Measurements from ENCODE around the gene FAM221B. TPM values are rescaled to one million over a fixed set of nuclear protein-coding genes. Genes with fewer than 3 reads are reported as not detected.

The FAM221B gene
- total RNA-seq, 1 donor from 2014 or later = not detected

GRCh38 chr9:35793461-35793860, 35.1 kb downstream of the FAM221B start:
- DNase-seq (ENCODE audit: low read depth) = no peak
- no peak for TF ChIP-seq CTCF (conservative IDR thresholded peaks at IDR 0.05; ENCODE audit: low read depth, low read length)
- H3K4me3 ChIP-seq (ENCODE audit: low read depth, low read length) = no peak overlapping the region

- DNase-seq (ENCODE audit: low read depth) = no peak
- no peak overlapping the region for H3K4me3 ChIP-seq (ENCODE audit: low read depth, low read length)
- no peak for TF ChIP-seq CTCF (conservative IDR thresholded peaks at IDR 0.05; ENCODE audit: low read depth, low read length)
These were observed 35.7 kb downstream of the FAM221B start for GRCh38 chr9:35792826-35793225.

- no peak for DNase-seq (ENCODE audit: low read depth)
- no peak for TF ChIP-seq CTCF (conservative IDR thresholded peaks at IDR 0.05; ENCODE audit: low read depth, low read length)
- peak overlapping the region; percentile 60 for H3K4me3 ChIP-seq (ENCODE audit: low read depth, low read length)
These were observed 36.3 kb downstream of the FAM221B start for GRCh38 chr9:35792024-35792813.

- TF ChIP-seq CTCF (conservative IDR thresholded peaks at IDR 0.05; ENCODE audit: low read depth, low read length) = no peak
- peak within 1 kb of the TSS; percentile 60 for H3K4me3 ChIP-seq (ENCODE audit: low read depth, low read length)
- DNase-seq (ENCODE audit: low read depth) = no peak
These were observed 37.1 kb downstream of the FAM221B start, which contains the start of gene NPR2 for GRCh38 chr9:35791297-35791921. Gene NPR2, plus strand, starts transcription at chr9:35791591. Its CDS starts 818 bp downstream, at chr9:35792409.

GRCh38 chr9:35790385-35791296, 37.9 kb downstream of the FAM221B start:
- DNase-seq (ENCODE audit: low read depth) = no peak
- peak overlapping the region; percentile 27 for H3K4me3 ChIP-seq (ENCODE audit: low read depth, low read length)
- TF ChIP-seq CTCF (conservative IDR thresholded peaks at IDR 0.05; ENCODE audit: low read depth, low read length) = peak; percentile 89

GRCh38 chr9:35790025-35790384, 38.5 kb downstream of the FAM221B start:
- H3K4me3 ChIP-seq (ENCODE audit: low read depth, low read length) = no peak overlapping the region
- TF ChIP-seq CTCF (conservative IDR thresholded peaks at IDR 0.05; ENCODE audit: low read depth, low read length) = no peak
- no peak for DNase-seq (ENCODE audit: low read depth)
